Endothelial cell of umbilical vein (primary cell): ENCODE data around the gene RNF217. TPM values are rescaled to one million over a fixed set of nuclear protein-coding genes. Genes with fewer than 3 reads are reported as not detected.

Source experiments
- BruUV-seq: library from RNA; stranded (reverse); fragments of 400-500 nt; replicated peaks from 2 replicates; lab custom pipeline; 2021; lab: Mats Ljungman, UMichigan
- CTCF ChIA-PET: fragments of 300-600, 350-600 bp; sonication (Branson Sonifier 250); formaldehyde crosslinking; loops from one replicate; lab custom pipeline; 2021; ENCODE audit warnings: antibody characterized with exemption, inconsistent platforms; lab: Charles Lee
- POLR2A ChIA-PET: fragments of 300-600, 350-600 bp; sonication (Branson Sonifier 250); formaldehyde crosslinking; loops from one replicate; lab custom pipeline; 2021; ENCODE audit warnings: antibody characterized with exemption, inconsistent platforms; lab: Charles Lee
- DNase-seq: peaks from one replicate; pipeline ENCODE4 v3.0.0-alpha.2; 2011; ENCODE audit warnings: low read depth, low spot score
- FAIRE-seq: peaks from 2 replicates; lab custom pipeline; 2011; peaks lifted over from hg19 to GRCh38; lab: Jason Lieb, UNC
- H2AFZ ChIP-seq: 2 replicates; pipeline ENCODE4 v1.6.0; 2012; ENCODE audit warnings: low read depth, low read length, control low read depth, inconsistent platforms
- H3K27ac ChIP-seq: 2 replicates; pipeline ENCODE4 v1.5.1; 2011; ENCODE audit warnings: low read depth, mild to moderate bottlenecking, control low read depth, low read length, moderate library complexity; ENCODE audit not compliant: insufficient read depth
- H3K27me3 ChIP-seq, 2 experiments: 2 replicates each; pipeline versions ENCODE4 v1.6.0 to v1.6.1; 2011; ENCODE audit warnings: low read length in 2 of 2, mixed read lengths in 1 of 2; ENCODE audit not compliant: control insufficient read depth in 2 of 2, insufficient read depth in 2 of 2
- H3K36me3 ChIP-seq, 2 experiments: 2 replicates in 1 of 2; 3 replicates in 1 of 2; pipeline ENCODE4 v1.5.1; 2011; ENCODE audit warnings: low read length in 2 of 2, mild to moderate bottlenecking in 1 of 2, moderate library complexity in 1 of 2; ENCODE audit not compliant: control insufficient read depth in 2 of 2, insufficient read depth in 2 of 2; ENCODE audit errors: extremely low read depth in 1 of 2
- H3K4me1 ChIP-seq: 3 replicates; pipeline ENCODE4 v1.5.1; 2011; ENCODE audit warnings: mild to moderate bottlenecking, low read length; ENCODE audit not compliant: control insufficient read depth, insufficient read depth; ENCODE audit errors: extremely low read depth
- H3K4me2 ChIP-seq: 2 replicates; pipeline ENCODE4 v1.6.1; 2011; ENCODE audit warnings: low read length, control low read depth, mixed read lengths; ENCODE audit not compliant: insufficient read depth
- H3K4me3 ChIP-seq, 3 experiments: fragments of 200-600 bp in 1 of 3; sonication (generic), shearing (Covaris generic) in 1 of 3; replicated peaks in 1 of 3; 2 replicates each; pipeline ENCODE4 v1.5.1; 2011 to 2016; ENCODE audit warnings: control low read depth in 3 of 3, low read length in 3 of 3, mild to moderate bottlenecking in 2 of 3, inconsistent platforms in 1 of 3, low read depth in 1 of 3, moderate library complexity in 1 of 3; ENCODE audit not compliant: insufficient read depth in 1 of 3
- H3K79me2 ChIP-seq: 2 replicates; pipeline ENCODE4 v1.6.0; 2012; ENCODE audit warnings: low read length, inconsistent platforms; ENCODE audit not compliant: control insufficient read depth, insufficient read depth
- H3K9ac ChIP-seq: replicated peaks from 2 replicates; pipeline ENCODE3; 2011; ENCODE audit warnings: low read length, control low read depth; ENCODE audit not compliant: insufficient read depth; ENCODE audit errors: extremely low read depth
- H3K9me1 ChIP-seq: replicated peaks from 3 replicates; pipeline ENCODE4 v1.6.0; 2011; ENCODE audit warnings: mild to moderate bottlenecking, low read length; ENCODE audit not compliant: control insufficient read depth, insufficient read depth; ENCODE audit errors: extremely low read depth
- H3K9me3 ChIP-seq: replicated peaks from 2 replicates; pipeline ENCODE4 v1.5.1; 2012; ENCODE audit warnings: low read length, inconsistent platforms; ENCODE audit not compliant: control insufficient read depth, insufficient read depth
- H4K20me1 ChIP-seq: replicated peaks from 2 replicates; pipeline ENCODE3; 2011; ENCODE audit warnings: mild to moderate bottlenecking, low read length; ENCODE audit not compliant: control insufficient read depth, insufficient read depth; ENCODE audit errors: extremely low read depth
- CTCF ChIP-seq, 2 donors: IDR thresholded peaks; 1 replicate in 1 of 2; 2 replicates in 1 of 2; pipeline ENCODE4 v1.5.1; 2011; ENCODE audit warnings: low read length in 2 of 2, mild to moderate bottlenecking in 2 of 2, moderate library complexity in 2 of 2, control low read depth in 1 of 2, inconsistent platforms in 1 of 2, low read depth in 1 of 2; ENCODE audit not compliant: insufficient read depth in 1 of 2; ENCODE audit errors: extremely low read depth in 1 of 2
- EZH2 ChIP-seq: IDR thresholded peaks from 2 replicates; pipeline ENCODE4 v1.6.1; 2012; ENCODE audit warnings: borderline replicate concordance, low read depth, mild to moderate bottlenecking, moderate library complexity, low read length, inconsistent platforms; ENCODE audit not compliant: severe bottlenecking
- FOS ChIP-seq: IDR thresholded peaks from 2 replicates; pipeline ENCODE4 v1.6.1; 2011; ENCODE audit warnings: mild to moderate bottlenecking, low read length, moderate library complexity, borderline replicate concordance; ENCODE audit not compliant: insufficient read depth
- GATA2 ChIP-seq: IDR thresholded peaks from 2 replicates; pipeline ENCODE4 v1.7.0; 2011; ENCODE audit warnings: low read depth, mild to moderate bottlenecking, moderate library complexity, mixed read lengths, low read length; ENCODE audit not compliant: insufficient read length, insufficient read depth
- MAX ChIP-seq: IDR thresholded peaks from 2 replicates; pipeline ENCODE4 v1.6.1; 2011; ENCODE audit not compliant: insufficient read depth, insufficient read length
- MYC ChIP-seq: IDR thresholded peaks from one replicate; pipeline ENCODE4 v1.6.1; 2011; ENCODE audit warnings: mild to moderate bottlenecking, low read depth, low read length
- POLR2A ChIP-seq: IDR thresholded peaks from 2 replicates; pipeline ENCODE4 v1.6.1; 2012; ENCODE audit warnings: low read depth, mild to moderate bottlenecking, control low read depth, low read length
- dilution Hi-C: fragments of 300-500 bp; cut with MboI; formaldehyde crosslinking; loops from one replicate; pipeline ENCODE4 v1.15.0; 2019; ENCODE audit warnings: low sequenced_read_pairs; ENCODE audit not compliant: extremely low pct_ligation_motif_present
- intact Hi-C: fragments of 100-400 bp; cut with micrococcal nuclease; formaldehyde crosslinking; loops from one replicate; pipeline ENCODE4 v1.10.0; 2022
- polyA plus RNA-seq, 4 experiments: library from polyadenylated mRNA; depleted of rRNA in 3 of 4; stranded (reverse) in 3 of 4; unstranded in 1 of 4; fragments of >200 nt; gene quantifications; 2 replicates each; pipeline versions ENCODE4 v1.2.1 to v1.2.3, GENCODE V29; 2011 to 2012; ENCODE audit warnings: missing spikeins in 1 of 4
- total RNA-seq: library from RNA; stranded (reverse); gene quantifications from 2 replicates; pipeline ENCODE4 v1.2.3, GENCODE V29; 2021

Gene RNF217
- total and polyA plus RNA-seq, 2 donors (not counting 3 experiments of a cell fraction or from before 2014, with no cell fraction given): 8.8 to 32.5 TPM

- no peaks in the 10 kb centered on the region for H3K9me3 ChIP-seq
- no peak overlapping the region for H3K4me2 ChIP-seq
- no peak overlapping the region for H3K9ac ChIP-seq
- CTCF ChIA-PET: no interaction called here
- peaks cover 3% of the 10 kb centered on the region for H3K79me2 ChIP-seq
- H3K4me3 ChIP-seq: no peak overlapping the region
- no peak overlapping the region for H3K27ac ChIP-seq
- H3K4me1 ChIP-seq: no peaks in the 10 kb centered on the region
- H3K27me3 ChIP-seq: no peaks in the 10 kb centered on the region
- TF ChIP-seq MYC (no peak), EZH2 (no peak), FOS (no peak), POLR2A (no peak), MAX (no peak), CTCF (IDR thresholded peaks at IDR 0.05; ENCODE audit: extremely low read depth in 1 of 2, insufficient read depth in 1 of 2, low read depth in 1 of 2, low read length in 2 of 2) (no peak), GATA2 (no peak)
- no peaks in the 10 kb centered on the region for H3K9me1 ChIP-seq
- dilution Hi-C loops: no loop called here
- DNase-seq (no peak), FAIRE-seq (no peak)
- H3K36me3 ChIP-seq: no peaks in the 10 kb centered on the region
- intact Hi-C loops: no loop called here
- no peaks in the 10 kb centered on the region for H4K20me1 ChIP-seq
- BruUV-seq: no TSS peak
- no peak overlapping the region for H2AFZ ChIP-seq
- POLR2A ChIA-PET: no interaction called here
Measured at GRCh38 chr6:125030969-125031368, 68.7 kb downstream of the RNF217 start.
